Cardiac fibroblast (primary cell): ENCODE results near the gene MNX1.

ENCODE experiments used
- DNase-seq, 2 donors: peaks; one replicate each; pipeline versions ENCODE4 v3.0.0 to v3.0.0-alpha.2; 2010; ENCODE audit warnings: low read depth in 2 of 2
- H3K4me3 ChIP-seq, 2 donors: replicated peaks in 1 of 2; 1 replicate in 1 of 2; 2 replicates in 1 of 2; pipeline ENCODE4 v1.5.1; 2011; ENCODE audit warnings: low read depth in 2 of 2, low read length in 2 of 2, mild to moderate bottlenecking in 2 of 2, moderate library complexity in 1 of 2
- CTCF ChIP-seq: IDR thresholded peaks from one replicate; pipeline ENCODE4 v1.5.1; 2011; ENCODE audit warnings: low read depth, mild to moderate bottlenecking, low read length, inconsistent platforms

The MNX1 gene

GRCh38 chr7:156988343-156989185, 21.9 kb downstream of the MNX1 start:
- no peak overlapping the region for H3K4me3 ChIP-seq
- DNase-seq: no peak
- no peak for TF ChIP-seq CTCF

GRCh38 chr7:156986378-156986777, 24.1 kb downstream of the MNX1 start:
- no peak overlapping the region for H3K4me3 ChIP-seq
- no peak for DNase-seq
- no peak for TF ChIP-seq CTCF

GRCh38 chr7:156985101-156985992, 25.1 kb downstream of the MNX1 start:
- no peak for TF ChIP-seq CTCF
- no peak for DNase-seq
- H3K4me3 ChIP-seq: no peak overlapping the region

GRCh38 chr7:156984174-156984891, 26.1 kb downstream of the MNX1 start:
- no peak for TF ChIP-seq CTCF
- DNase-seq: peak; percentile 18 to 27
- no peak overlapping the region for H3K4me3 ChIP-seq

- H3K4me3 ChIP-seq: no peak overlapping the region
- DNase-seq: no peak
- TF ChIP-seq CTCF: no peak
Measured at GRCh38 chr7:156979711-156980110, 30.8 kb downstream of the MNX1 start.

GRCh38 chr7:156979007-156979606, 31.4 kb downstream of the MNX1 start:
- no peak for TF ChIP-seq CTCF
- DNase-seq: no peak
- H3K4me3 ChIP-seq: no peak overlapping the region
